ENCODE results near the gene KLK14.

DNA sequence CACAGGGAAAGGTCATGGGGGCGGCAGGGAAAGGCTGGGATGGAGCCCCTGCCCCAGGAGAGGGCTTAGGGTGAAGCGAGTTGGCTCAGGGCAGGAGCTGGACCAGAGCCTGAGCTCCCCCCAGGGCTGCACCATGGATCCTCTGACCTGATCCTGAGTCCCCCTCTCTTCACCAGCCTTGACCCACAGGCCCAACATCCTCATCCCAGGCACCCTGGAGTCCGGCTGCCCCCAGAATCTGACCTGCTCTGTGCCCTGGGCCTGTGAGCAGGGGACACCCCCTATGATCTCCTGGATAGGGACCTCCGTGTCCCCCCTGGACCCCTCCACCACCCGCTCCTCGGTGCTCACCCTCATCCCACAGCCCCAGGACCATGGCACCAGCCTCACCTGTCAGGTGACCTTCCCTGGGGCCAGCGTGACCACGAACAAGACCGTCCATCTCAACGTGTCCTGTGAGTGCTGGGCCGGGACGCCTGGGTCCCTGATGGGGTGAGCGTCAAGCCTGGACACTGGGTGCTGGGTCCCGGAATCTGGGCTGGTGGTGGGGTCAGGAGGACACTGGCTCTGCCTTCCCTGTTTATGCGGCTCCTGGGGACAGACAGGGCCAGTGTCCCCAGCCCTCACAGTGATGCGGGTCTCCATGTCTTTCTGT lies 42.9 kb upstream of the KLK14 start:
- TF ChIP-seq JUND (IDR thresholded peaks at IDR 0.05) (no peak), RAD21 (IDR thresholded peaks at IDR 0.05; ENCODE audit: low read depth) (no peak), EZH2phosphoT487 (IDR thresholded peaks at IDR 0.05; ENCODE audit: borderline replicate concordance) (no peak), TCF7L2 (IDR thresholded peaks at IDR 0.05; ENCODE audit: borderline replicate concordance, extremely low read depth, insufficient read depth, insufficient read length) (no peak), POLR2A (IDR thresholded peaks at IDR 0.05; ENCODE audit: borderline replicate concordance, extremely low read depth, insufficient read depth, insufficient read length) (no peak), SRF (IDR thresholded peaks at IDR 0.05; ENCODE audit: low read depth) (no peak), YY1 (IDR thresholded peaks at IDR 0.05; ENCODE audit: extremely low read depth, insufficient replicate concordance, low read depth, low read length) (no peak), EZH2 (IDR thresholded peaks at IDR 0.05) (no peak), SIN3A (IDR thresholded peaks at IDR 0.05; ENCODE audit: low read depth) (no peak), POLR2AphosphoS5 (IDR thresholded peaks at IDR 0.05; ENCODE audit: low read depth, low read length) (no peak), FOSL1 (IDR thresholded peaks at IDR 0.05; ENCODE audit: low read depth) (no peak)
- TF ChIP-seq, protein P1, sequence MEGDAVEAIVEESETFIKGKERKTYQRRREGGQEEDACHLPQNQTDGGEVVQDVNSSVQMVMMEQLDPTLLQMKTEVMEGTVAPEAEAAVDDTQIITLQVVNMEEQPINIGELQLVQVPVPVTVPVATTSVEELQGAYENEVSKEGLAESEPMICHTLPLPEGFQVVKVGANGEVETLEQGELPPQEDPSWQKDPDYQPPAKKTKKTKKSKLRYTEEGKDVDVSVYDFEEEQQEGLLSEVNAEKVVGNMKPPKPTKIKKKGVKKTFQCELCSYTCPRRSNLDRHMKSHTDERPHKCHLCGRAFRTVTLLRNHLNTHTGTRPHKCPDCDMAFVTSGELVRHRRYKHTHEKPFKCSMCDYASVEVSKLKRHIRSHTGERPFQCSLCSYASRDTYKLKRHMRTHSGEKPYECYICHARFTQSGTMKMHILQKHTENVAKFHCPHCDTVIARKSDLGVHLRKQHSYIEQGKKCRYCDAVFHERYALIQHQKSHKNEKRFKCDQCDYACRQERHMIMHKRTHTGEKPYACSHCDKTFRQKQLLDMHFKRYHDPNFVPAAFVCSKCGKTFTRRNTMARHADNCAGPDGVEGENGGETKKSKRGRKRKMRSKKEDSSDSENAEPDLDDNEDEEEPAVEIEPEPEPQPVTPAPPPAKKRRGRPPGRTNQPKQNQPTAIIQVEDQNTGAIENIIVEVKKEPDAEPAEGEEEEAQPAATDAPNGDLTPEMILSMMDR (IDR thresholded peaks at IDR 0.05 in 2 of 3, conservative IDR thresholded peaks at IDR 0.05 in 1 of 3; ENCODE audit: borderline replicate concordance in 1 of 3, insufficient read depth in 1 of 3, low read depth in 2 of 3, low read length in 2 of 3), result no peak
- TF ChIP-seq, protein P2, sequence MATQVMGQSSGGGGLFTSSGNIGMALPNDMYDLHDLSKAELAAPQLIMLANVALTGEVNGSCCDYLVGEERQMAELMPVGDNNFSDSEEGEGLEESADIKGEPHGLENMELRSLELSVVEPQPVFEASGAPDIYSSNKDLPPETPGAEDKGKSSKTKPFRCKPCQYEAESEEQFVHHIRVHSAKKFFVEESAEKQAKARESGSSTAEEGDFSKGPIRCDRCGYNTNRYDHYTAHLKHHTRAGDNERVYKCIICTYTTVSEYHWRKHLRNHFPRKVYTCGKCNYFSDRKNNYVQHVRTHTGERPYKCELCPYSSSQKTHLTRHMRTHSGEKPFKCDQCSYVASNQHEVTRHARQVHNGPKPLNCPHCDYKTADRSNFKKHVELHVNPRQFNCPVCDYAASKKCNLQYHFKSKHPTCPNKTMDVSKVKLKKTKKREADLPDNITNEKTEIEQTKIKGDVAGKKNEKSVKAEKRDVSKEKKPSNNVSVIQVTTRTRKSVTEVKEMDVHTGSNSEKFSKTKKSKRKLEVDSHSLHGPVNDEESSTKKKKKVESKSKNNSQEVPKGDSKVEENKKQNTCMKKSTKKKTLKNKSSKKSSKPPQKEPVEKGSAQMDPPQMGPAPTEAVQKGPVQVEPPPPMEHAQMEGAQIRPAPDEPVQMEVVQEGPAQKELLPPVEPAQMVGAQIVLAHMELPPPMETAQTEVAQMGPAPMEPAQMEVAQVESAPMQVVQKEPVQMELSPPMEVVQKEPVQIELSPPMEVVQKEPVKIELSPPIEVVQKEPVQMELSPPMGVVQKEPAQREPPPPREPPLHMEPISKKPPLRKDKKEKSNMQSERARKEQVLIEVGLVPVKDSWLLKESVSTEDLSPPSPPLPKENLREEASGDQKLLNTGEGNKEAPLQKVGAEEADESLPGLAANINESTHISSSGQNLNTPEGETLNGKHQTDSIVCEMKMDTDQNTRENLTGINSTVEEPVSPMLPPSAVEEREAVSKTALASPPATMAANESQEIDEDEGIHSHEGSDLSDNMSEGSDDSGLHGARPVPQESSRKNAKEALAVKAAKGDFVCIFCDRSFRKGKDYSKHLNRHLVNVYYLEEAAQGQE (IDR thresholded peaks at IDR 0.05; ENCODE audit: low read depth), result no peak
- TF ChIP-seq, protein P3, sequence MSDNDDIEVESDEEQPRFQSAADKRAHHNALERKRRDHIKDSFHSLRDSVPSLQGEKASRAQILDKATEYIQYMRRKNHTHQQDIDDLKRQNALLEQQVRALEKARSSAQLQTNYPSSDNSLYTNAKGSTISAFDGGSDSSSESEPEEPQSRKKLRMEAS (IDR thresholded peaks at IDR 0.05), result no peak

Measured in HCT116 (cell line).